Fibroblast of lung (primary cell): ENCODE results near the gene VPS25. TPM values are rescaled to one million over a fixed set of nuclear protein-coding genes. Genes with fewer than 3 reads are reported as not detected.

ENCODE experiments used
- DNase-seq, 2 donors: peaks; one replicate each; pipeline versions ENCODE4 v3.0.0 to v3.0.0-alpha.2; 2010; ENCODE audit warnings: low read depth in 2 of 2
- H2AFZ ChIP-seq: 2 replicates; pipeline ENCODE4 v1.5.1; 2012; ENCODE audit warnings: low read length, control low read depth, inconsistent platforms
- H3K27ac ChIP-seq: 2 replicates; pipeline ENCODE4 v1.5.1; 2011; ENCODE audit warnings: low read length, control low read depth; ENCODE audit not compliant: insufficient read depth
- H3K27me3 ChIP-seq: 2 replicates; pipeline ENCODE4 v1.5.1; 2011; ENCODE audit warnings: mild to moderate bottlenecking, low read length; ENCODE audit not compliant: control insufficient read depth, insufficient read depth
- H3K36me3 ChIP-seq: 2 replicates; pipeline ENCODE4 v1.5.1; 2011; ENCODE audit warnings: low read length; ENCODE audit not compliant: control insufficient read depth, insufficient read depth
- H3K4me1 ChIP-seq: 2 replicates; pipeline ENCODE4 v1.5.1; 2011; ENCODE audit warnings: low read length; ENCODE audit not compliant: control insufficient read depth, insufficient read depth; ENCODE audit errors: extremely low read depth
- H3K4me2 ChIP-seq: 2 replicates; pipeline ENCODE4 v1.5.1; 2011; ENCODE audit warnings: low read length, control low read depth; ENCODE audit not compliant: insufficient read depth; ENCODE audit errors: extremely low read depth
- H3K4me3 ChIP-seq, 4 experiments: fragments of 200-600 bp in 1 of 4; sonication (generic) in 1 of 4; replicated peaks in 1 of 4; 2 replicates each; pipeline ENCODE4 v1.5.1; 2011 to 2016; ENCODE audit warnings: low read length in 4 of 4, low read depth in 3 of 4, mild to moderate bottlenecking in 3 of 4, control low read depth in 2 of 4, inconsistent platforms in 1 of 4, mixed read lengths in 1 of 4; ENCODE audit not compliant: insufficient read depth in 1 of 4; ENCODE audit errors: control extremely low read depth in 1 of 4
- H3K79me2 ChIP-seq: 2 replicates; pipeline ENCODE4 v1.5.1; 2012; ENCODE audit warnings: mild to moderate bottlenecking, low read length, inconsistent platforms; ENCODE audit not compliant: control insufficient read depth, insufficient read depth
- H3K9ac ChIP-seq: 2 replicates; pipeline ENCODE4 v1.5.1; 2011; ENCODE audit warnings: mild to moderate bottlenecking, low read length, control low read depth; ENCODE audit not compliant: insufficient read depth
- H3K9me3 ChIP-seq: 2 replicates; pipeline ENCODE4 v1.5.1; 2012; ENCODE audit warnings: low read depth, low read length; ENCODE audit not compliant: control insufficient read depth, insufficient read depth
- H4K20me1 ChIP-seq: 2 replicates; pipeline ENCODE4 v1.5.1; 2011; ENCODE audit warnings: low read length; ENCODE audit not compliant: control insufficient read depth, insufficient read depth; ENCODE audit errors: extremely low read depth
- CTCF ChIP-seq, 2 donors: IDR thresholded peaks in 1 of 2; conservative IDR thresholded peaks in 1 of 2; 1 replicate in 1 of 2; 2 replicates in 1 of 2; pipeline ENCODE4 v1.5.1; 2011 to 2012; ENCODE audit warnings: low read length in 2 of 2, control low read depth in 1 of 2, inconsistent platforms in 1 of 2, low read depth in 1 of 2, mild to moderate bottlenecking in 1 of 2
- EZH2 ChIP-seq: IDR thresholded peaks from 2 replicates; pipeline ENCODE4 v1.5.1; 2012; ENCODE audit warnings: low read length, control low read depth, mild to moderate bottlenecking; ENCODE audit errors: missing control alignments
- polyA plus RNA-seq, 2 donors: library from polyadenylated mRNA; depleted of rRNA in 1 of 2; stranded (reverse) in 1 of 2; unstranded in 1 of 2; fragments of >200 nt; gene quantifications; 2 replicates each; pipeline ENCODE4 v1.2.1, GENCODE V29; 2011 to 2012; ENCODE audit warnings: missing spikeins in 1 of 2
- total RNA-seq: library from RNA; depleted of rRNA; stranded (reverse); fragments of >200 nt; gene quantifications from 2 replicates; pipeline ENCODE4 v1.2.1, GENCODE V29; 2014

VPS25 gene
- total and polyA plus RNA-seq, 2 donors (not counting 1 experiment from before 2014, with no cell fraction given) = 43.6 to 92.7 TPM

GRCh38 chr17:42748908-42749798 is 24.1 kb upstream of the VPS25 start:
- peak in 1 of 2 donors; percentile 32 for DNase-seq
- Histone ChIP-seq H3K9me3 (no peaks in the 10 kb centered on the region), H4K20me1 (no peaks in the 10 kb centered on the region), H3K27ac (no peak overlapping the region), H3K27me3 (peaks cover 9% of the 10 kb centered on the region), H2AFZ (no peak overlapping the region), H3K4me3 (no peak overlapping the region), H3K79me2 (peaks cover 3% of the 10 kb centered on the region), H3K36me3 (no peaks in the 10 kb centered on the region), H3K4me2 (no peak overlapping the region), H3K4me1 (no peaks in the 10 kb centered on the region), H3K9ac (no peak overlapping the region)
- TF ChIP-seq EZH2 (peak; percentile 28), CTCF (conservative IDR thresholded peaks at IDR 0.05 in 1 of 2, IDR thresholded peaks at IDR 0.05 in 1 of 2; ENCODE audit: low read depth in 1 of 2, low read length in 2 of 2) (no peak)

- TF ChIP-seq CTCF (conservative IDR thresholded peaks at IDR 0.05 in 1 of 2, IDR thresholded peaks at IDR 0.05 in 1 of 2; ENCODE audit: low read depth in 1 of 2, low read length in 2 of 2) = no peak
- TF ChIP-seq EZH2 = no peak
- no peaks in the 10 kb centered on the region for H3K4me1 ChIP-seq
- H3K27ac ChIP-seq = no peak overlapping the region
- H3K4me2 ChIP-seq = no peak overlapping the region
- H3K36me3 ChIP-seq = no peaks in the 10 kb centered on the region
- no peaks in the 10 kb centered on the region for H4K20me1 ChIP-seq
- no peak overlapping the region for H3K4me3 ChIP-seq
- H2AFZ ChIP-seq = no peak overlapping the region
- no peaks in the 10 kb centered on the region for H3K79me2 ChIP-seq
- H3K9me3 ChIP-seq = no peaks in the 10 kb centered on the region
- H3K9ac ChIP-seq = no peak overlapping the region
- H3K27me3 ChIP-seq = peaks cover 17% of the 10 kb centered on the region
- DNase-seq = no peak
These were observed 22.4 kb upstream of the VPS25 start for GRCh38 chr17:42750739-42751344.

GRCh38 chr17:42751628-42752027 is 21.6 kb upstream of the VPS25 start:
- no peak overlapping the region for H3K9ac ChIP-seq
- H3K27me3 ChIP-seq = peaks cover 19% of the 10 kb centered on the region
- no peaks in the 10 kb centered on the region for H3K9me3 ChIP-seq
- no peak overlapping the region for H3K4me3 ChIP-seq
- no peak overlapping the region for H3K4me2 ChIP-seq
- TF ChIP-seq EZH2 (no peak), CTCF (conservative IDR thresholded peaks at IDR 0.05 in 1 of 2, IDR thresholded peaks at IDR 0.05 in 1 of 2; ENCODE audit: low read depth in 1 of 2, low read length in 2 of 2) (no peak)
- H4K20me1 ChIP-seq = no peaks in the 10 kb centered on the region
- no peaks in the 10 kb centered on the region for H3K79me2 ChIP-seq
- DNase-seq = no peak
- H2AFZ ChIP-seq = no peak overlapping the region
- H3K4me1 ChIP-seq = no peaks in the 10 kb centered on the region
- no peaks in the 10 kb centered on the region for H3K36me3 ChIP-seq
- H3K27ac ChIP-seq = no peak overlapping the region
